Measurements from ENCODE around the gene CADM1. TPM values are rescaled to one million over a fixed set of nuclear protein-coding genes. Genes with fewer than 3 reads are reported as not detected.

The CADM1 gene
- total RNA-seq, 1 donor from 2014 or later, result not detected

DNA sequence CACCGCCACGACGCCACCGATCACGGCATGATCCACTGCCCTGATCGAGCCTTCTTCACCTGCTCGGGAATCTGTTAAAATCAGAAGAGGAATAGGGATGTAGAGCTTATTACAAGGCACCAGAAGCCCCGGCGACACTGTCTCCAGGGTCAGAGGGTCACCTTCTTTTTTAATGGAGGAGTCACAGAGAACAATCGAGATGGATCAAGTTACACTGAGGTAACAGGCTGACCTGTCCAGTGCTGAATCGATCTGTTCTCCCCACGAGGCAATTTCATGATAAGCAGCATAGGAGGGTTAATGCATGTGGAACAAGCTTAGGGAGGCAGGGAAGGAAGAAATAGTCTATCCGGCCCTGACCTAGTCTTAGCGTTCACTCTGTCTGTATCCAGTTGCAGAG lies 325.5 kb downstream of the CADM1 start:
- no peak overlapping the region for H3K4me3 Mint-ChIP-seq
- H3K36me3 Mint-ChIP-seq (ENCODE audit: low read depth), result no peaks in the 10 kb centered on the region
- no peaks in the 10 kb centered on the region for H3K9me3 Mint-ChIP-seq
- no peak for DNase-seq (ENCODE audit: low spot score)
- no peaks in the 10 kb centered on the region for H3K4me1 Mint-ChIP-seq (ENCODE audit: low read depth)
- no peak overlapping the region for H3K27ac Mint-ChIP-seq
- intact Hi-C loops (cut with micrococcal nuclease), result no loop called here
- H3K27me3 Mint-ChIP-seq (ENCODE audit: insufficient read depth), result peaks cover 21% of the 10 kb centered on the region

DNA sequence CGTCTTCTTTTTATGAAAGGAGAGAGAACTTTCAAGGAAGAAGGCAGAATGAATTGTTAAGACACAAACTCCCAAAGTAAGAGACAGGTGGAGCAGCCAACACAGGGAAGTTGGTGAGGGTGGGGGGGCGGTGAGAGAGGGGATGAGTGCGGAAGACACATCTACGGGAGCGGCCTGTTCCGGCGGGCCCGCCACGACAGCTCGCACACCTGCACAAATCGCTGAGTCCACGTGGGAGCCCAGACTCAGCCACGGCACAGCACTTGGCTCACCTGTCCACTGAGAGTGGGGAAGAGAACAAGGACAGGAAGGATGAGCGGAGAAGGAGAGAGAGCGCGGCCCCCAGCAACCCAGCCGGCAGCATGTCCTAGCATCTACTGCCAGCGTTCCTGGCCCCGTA lies 331.1 kb downstream of the CADM1 start:
- Mint-ChIP-seq H3K4me3 (no peak overlapping the region), H3K27ac (no peak overlapping the region), H3K9me3 (no peaks in the 10 kb centered on the region), H3K36me3 (ENCODE audit: low read depth) (no peaks in the 10 kb centered on the region), H3K4me1 (ENCODE audit: low read depth) (no peaks in the 10 kb centered on the region), H3K27me3 (ENCODE audit: insufficient read depth) (peaks cover 10% of the 10 kb centered on the region)
- no peak for DNase-seq (ENCODE audit: low spot score)
- intact Hi-C loops (cut with micrococcal nuclease), result no loop called here

- H3K4me3 Mint-ChIP-seq, result no peak overlapping the region
- H3K27me3 Mint-ChIP-seq (ENCODE audit: insufficient read depth), result no peaks in the 10 kb centered on the region
- intact Hi-C loops (cut with micrococcal nuclease), result no loop called here
- H3K9me3 Mint-ChIP-seq, result no peaks in the 10 kb centered on the region
- no peak overlapping the region for H3K27ac Mint-ChIP-seq
- DNase-seq (ENCODE audit: low spot score), result no peak
- no peaks in the 10 kb centered on the region for H3K36me3 Mint-ChIP-seq (ENCODE audit: low read depth)
- H3K4me1 Mint-ChIP-seq (ENCODE audit: low read depth), result no peaks in the 10 kb centered on the region
Measured at GRCh38 chr11:115170133-115170815, 333.9 kb downstream of the CADM1 start.

DNA sequence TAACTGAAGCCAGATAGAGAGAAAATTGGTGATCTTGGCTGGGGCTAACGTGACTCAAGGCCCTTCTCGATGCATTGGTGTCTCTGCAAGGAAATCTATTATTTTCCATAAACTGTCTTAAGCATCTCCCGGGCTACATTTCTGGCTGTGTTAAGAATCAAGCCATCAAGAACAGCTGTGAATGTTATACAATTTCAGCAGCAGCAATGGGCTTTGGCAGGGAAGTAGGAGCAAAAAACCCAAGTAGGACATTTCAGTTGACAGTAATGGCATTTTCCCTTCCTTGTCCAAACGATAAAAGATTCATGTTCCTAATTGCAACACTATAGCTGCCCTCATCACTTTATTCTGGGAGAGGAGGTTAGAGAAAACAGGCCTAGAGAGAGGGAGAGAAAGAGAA lies 335.0 kb downstream of the CADM1 start:
- Mint-ChIP-seq H3K9me3 (no peaks in the 10 kb centered on the region), H3K27ac (no peak overlapping the region), H3K27me3 (ENCODE audit: insufficient read depth) (peaks cover under 1% of the 10 kb centered on the region), H3K36me3 (ENCODE audit: low read depth) (no peaks in the 10 kb centered on the region), H3K4me3 (no peak overlapping the region), H3K4me1 (ENCODE audit: low read depth) (no peaks in the 10 kb centered on the region)
- DNase-seq (ENCODE audit: low spot score), result no peak
- intact Hi-C loops (cut with micrococcal nuclease), result no loop called here

- Mint-ChIP-seq H3K4me1 (ENCODE audit: low read depth) (no peaks in the 10 kb centered on the region), H3K27me3 (ENCODE audit: insufficient read depth) (peaks cover 6% of the 10 kb centered on the region), H3K4me3 (no peak overlapping the region), H3K27ac (no peak overlapping the region), H3K9me3 (no peaks in the 10 kb centered on the region), H3K36me3 (ENCODE audit: low read depth) (no peaks in the 10 kb centered on the region)
- intact Hi-C loops (cut with micrococcal nuclease), result no loop called here
- DNase-seq (ENCODE audit: low spot score), result no peak
Measured at GRCh38 chr11:115168686-115169085, 335.5 kb downstream of the CADM1 start.

GRCh38 chr11:115168229-115168671 lies 336.0 kb downstream of the CADM1 start:
- no peaks in the 10 kb centered on the region for H3K9me3 Mint-ChIP-seq
- H3K27ac Mint-ChIP-seq, result no peak overlapping the region
- no peak overlapping the region for H3K4me3 Mint-ChIP-seq
- intact Hi-C loops (cut with micrococcal nuclease), result no loop called here
- no peaks in the 10 kb centered on the region for H3K4me1 Mint-ChIP-seq (ENCODE audit: low read depth)
- peaks cover 6% of the 10 kb centered on the region for H3K27me3 Mint-ChIP-seq (ENCODE audit: insufficient read depth)
- H3K36me3 Mint-ChIP-seq (ENCODE audit: low read depth), result no peaks in the 10 kb centered on the region
- DNase-seq (ENCODE audit: low spot score), result no peak

GRCh38 chr11:115167456-115167855 lies 336.8 kb downstream of the CADM1 start:
- H3K27me3 Mint-ChIP-seq (ENCODE audit: insufficient read depth), result peaks cover 8% of the 10 kb centered on the region

DNA sequence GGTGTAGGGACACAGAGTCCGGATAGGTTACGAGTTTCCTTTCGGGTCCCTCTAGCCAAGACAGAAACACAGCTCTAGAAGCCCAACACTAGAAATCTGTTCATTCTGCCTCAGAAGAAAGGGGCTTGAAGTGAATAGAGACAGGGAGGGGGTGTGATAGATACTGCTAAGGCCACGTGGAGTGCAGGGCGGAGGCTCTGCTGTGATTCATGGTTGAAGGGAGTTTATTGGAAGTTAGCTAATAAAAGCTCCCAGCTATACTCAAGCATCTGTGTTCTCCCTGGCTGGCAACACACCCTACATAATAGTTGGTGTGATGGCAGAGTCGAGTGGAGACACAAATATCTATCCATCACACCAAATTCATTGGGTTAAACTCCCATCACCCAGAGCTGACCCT lies 337.4 kb downstream of the CADM1 start:
- no peak overlapping the region for H3K4me3 Mint-ChIP-seq
- H3K27ac Mint-ChIP-seq, result no peak overlapping the region
- no peak for DNase-seq (ENCODE audit: low spot score)
- intact Hi-C loops (cut with micrococcal nuclease), result no loop called here
- peaks cover 8% of the 10 kb centered on the region for H3K27me3 Mint-ChIP-seq (ENCODE audit: insufficient read depth)
- H3K9me3 Mint-ChIP-seq, result no peaks in the 10 kb centered on the region
- H3K4me1 Mint-ChIP-seq (ENCODE audit: low read depth), result no peaks in the 10 kb centered on the region
- H3K36me3 Mint-ChIP-seq (ENCODE audit: low read depth), result no peaks in the 10 kb centered on the region

More at GRCh38 chr11:115167456-115167855, 336.8 kb downstream of the CADM1 start:
- no peaks in the 10 kb centered on the region for H3K4me1 Mint-ChIP-seq (ENCODE audit: low read depth)
- H3K36me3 Mint-ChIP-seq (ENCODE audit: low read depth), result no peaks in the 10 kb centered on the region
- intact Hi-C loops (cut with micrococcal nuclease), result no loop called here
- no peaks in the 10 kb centered on the region for H3K9me3 Mint-ChIP-seq
- H3K27ac Mint-ChIP-seq, result no peak overlapping the region
- DNase-seq (ENCODE audit: low spot score), result no peak
- no peak overlapping the region for H3K4me3 Mint-ChIP-seq

GRCh38 chr11:115164774-115165173 lies 339.4 kb downstream of the CADM1 start:
- Mint-ChIP-seq H3K9me3 (no peaks in the 10 kb centered on the region), H3K36me3 (ENCODE audit: low read depth) (no peaks in the 10 kb centered on the region), H3K27me3 (ENCODE audit: insufficient read depth) (peaks cover 8% of the 10 kb centered on the region), H3K4me3 (no peak overlapping the region), H3K27ac (no peak overlapping the region), H3K4me1 (ENCODE audit: low read depth) (no peaks in the 10 kb centered on the region)
- no peak for DNase-seq (ENCODE audit: low spot score)
- intact Hi-C loops (cut with micrococcal nuclease), result no loop called here

DNA sequence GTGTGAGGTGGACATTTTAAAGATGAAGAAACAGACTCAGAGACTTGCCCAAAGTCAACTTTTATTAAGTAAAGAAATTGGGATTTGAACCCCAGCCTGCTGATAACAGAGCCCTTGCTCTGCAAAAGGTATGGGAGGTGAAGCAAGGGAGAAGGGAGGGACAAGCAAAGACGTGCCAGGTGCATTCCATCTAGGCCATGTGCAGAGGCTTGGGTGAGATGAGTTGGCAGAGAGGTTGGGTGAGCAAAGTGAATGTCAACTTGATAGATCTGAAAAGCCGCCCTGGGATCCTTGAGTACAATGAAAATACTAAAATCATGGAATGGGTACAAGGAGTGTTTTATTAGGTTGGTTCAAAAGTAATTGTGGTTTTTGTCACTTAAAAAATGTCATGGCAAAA lies 341.3 kb downstream of the CADM1 start:
- Mint-ChIP-seq H3K9me3 (no peaks in the 10 kb centered on the region), H3K36me3 (ENCODE audit: low read depth) (no peaks in the 10 kb centered on the region), H3K27me3 (ENCODE audit: insufficient read depth) (peaks cover 8% of the 10 kb centered on the region), H3K4me3 (no peak overlapping the region), H3K27ac (no peak overlapping the region), H3K4me1 (ENCODE audit: low read depth) (no peaks in the 10 kb centered on the region)
- no peak for DNase-seq (ENCODE audit: low spot score)
- intact Hi-C loops (cut with micrococcal nuclease), result no loop called here

DNA sequence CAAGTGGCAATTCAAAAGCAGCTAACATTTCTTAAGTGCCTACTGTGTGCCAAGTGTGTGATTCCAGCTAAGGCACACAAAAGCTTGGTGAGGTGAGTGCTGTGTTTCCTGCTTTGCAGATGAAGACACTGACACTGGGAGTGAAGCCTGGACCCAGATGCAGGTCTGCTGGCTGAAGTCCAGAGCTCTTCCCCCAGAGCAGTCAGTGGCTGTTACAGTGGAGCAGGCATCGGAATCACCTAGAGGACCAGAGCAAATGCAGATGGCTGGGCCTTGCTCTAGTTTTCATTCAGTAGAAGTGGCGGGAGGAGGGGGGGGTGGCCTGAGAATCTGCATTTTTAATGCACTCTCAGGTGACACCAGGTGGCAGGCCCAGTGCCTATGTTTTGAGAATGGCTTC lies 342.3 kb downstream of the CADM1 start:
- H3K27me3 Mint-ChIP-seq (ENCODE audit: insufficient read depth), result peaks cover 8% of the 10 kb centered on the region
- DNase-seq (ENCODE audit: low spot score), result no peak
- no peak overlapping the region for H3K4me3 Mint-ChIP-seq
- H3K4me1 Mint-ChIP-seq (ENCODE audit: low read depth), result no peaks in the 10 kb centered on the region
- H3K36me3 Mint-ChIP-seq (ENCODE audit: low read depth), result no peaks in the 10 kb centered on the region
- no peaks in the 10 kb centered on the region for H3K9me3 Mint-ChIP-seq
- no peak overlapping the region for H3K27ac Mint-ChIP-seq
- intact Hi-C loops (cut with micrococcal nuclease), result no loop called here

DNA sequence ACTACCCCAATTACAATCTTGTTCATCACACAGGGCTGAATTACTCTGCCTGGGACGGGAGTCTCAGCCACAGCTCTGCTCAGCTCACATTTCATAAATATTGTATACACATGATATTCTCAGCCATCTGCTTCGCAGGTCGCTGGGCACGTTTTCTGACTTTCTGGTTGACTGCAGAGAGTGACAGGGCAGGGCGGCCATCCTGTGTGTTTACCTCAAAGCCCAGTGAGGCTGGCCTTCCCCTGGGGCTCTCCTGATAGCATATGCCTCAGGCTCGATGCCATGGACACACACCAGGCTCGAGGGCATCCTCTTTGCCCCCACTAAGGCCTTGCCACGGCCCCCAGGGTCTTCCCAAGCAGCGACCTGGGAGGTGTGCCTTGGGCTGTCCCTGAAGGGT lies 345.0 kb downstream of the CADM1 start:
- H3K36me3 Mint-ChIP-seq (ENCODE audit: low read depth), result no peaks in the 10 kb centered on the region
- no peaks in the 10 kb centered on the region for H3K9me3 Mint-ChIP-seq
- no peak for DNase-seq (ENCODE audit: low spot score)
- H3K27me3 Mint-ChIP-seq (ENCODE audit: insufficient read depth), result peaks cover 7% of the 10 kb centered on the region
- H3K27ac Mint-ChIP-seq, result no peak overlapping the region
- intact Hi-C loops (cut with micrococcal nuclease), result no loop called here
- no peak overlapping the region for H3K4me3 Mint-ChIP-seq
- H3K4me1 Mint-ChIP-seq (ENCODE audit: low read depth), result no peaks in the 10 kb centered on the region

- no peak overlapping the region for H3K27ac Mint-ChIP-seq
- H3K9me3 Mint-ChIP-seq, result no peaks in the 10 kb centered on the region
- DNase-seq (ENCODE audit: low spot score), result no peak
- H3K36me3 Mint-ChIP-seq (ENCODE audit: low read depth), result no peaks in the 10 kb centered on the region
- H3K4me1 Mint-ChIP-seq (ENCODE audit: low read depth), result peaks cover 3% of the 10 kb centered on the region
- peaks cover 2% of the 10 kb centered on the region for H3K27me3 Mint-ChIP-seq (ENCODE audit: insufficient read depth)
- H3K4me3 Mint-ChIP-seq, result no peak overlapping the region
- intact Hi-C loops (cut with micrococcal nuclease), result no loop called here
Measured at GRCh38 chr11:115158053-115158452, 346.2 kb downstream of the CADM1 start.

DNA sequence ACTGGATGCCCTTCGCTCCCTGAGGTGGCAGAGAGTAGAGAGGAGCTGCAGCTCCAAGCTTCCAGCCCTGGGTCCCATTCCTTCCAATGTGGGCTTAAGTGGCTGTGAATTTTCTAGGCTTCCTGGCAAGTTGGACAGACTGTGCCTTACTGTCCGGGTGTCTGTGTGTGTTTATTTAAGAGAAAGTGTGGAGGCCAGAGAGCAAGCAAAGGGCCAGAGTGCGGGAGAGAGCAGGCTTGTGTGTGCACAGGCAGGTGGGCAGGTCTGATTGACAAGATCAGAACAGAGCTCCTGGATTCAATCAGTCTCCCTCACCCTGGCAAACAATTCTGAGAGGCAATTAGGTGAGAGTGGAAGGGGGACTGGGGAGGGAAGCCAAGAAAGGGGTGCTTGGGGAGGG lies 347.0 kb downstream of the CADM1 start:
- Mint-ChIP-seq H3K27me3 (ENCODE audit: insufficient read depth) (no peaks in the 10 kb centered on the region), H3K27ac (no peak overlapping the region), H3K36me3 (ENCODE audit: low read depth) (no peaks in the 10 kb centered on the region), H3K4me3 (no peak overlapping the region), H3K9me3 (no peaks in the 10 kb centered on the region), H3K4me1 (ENCODE audit: low read depth) (peaks cover 5% of the 10 kb centered on the region)
- DNase-seq (ENCODE audit: low spot score), result no peak
- intact Hi-C loops (cut with micrococcal nuclease), result no loop called here
